HCT116 (cell line): ENCODE data around the gene EDN1. TPM values are rescaled to one million over a fixed set of nuclear protein-coding genes. Genes with fewer than 3 reads are reported as not detected.

ENCODE experiments used
- ATAC-seq: fragments of 200-7000 bp; cut with Tn5 transposase; 2 replicates; pipeline ENCODE4 v1.9.1; 2020; ENCODE audit warnings: mild to moderate bottlenecking, moderate library complexity
- BruUV-seq: library from RNA; stranded (reverse); fragments of 400-500 nt; replicated peaks from 2 replicates; lab custom pipeline; 2021; lab: Mats Ljungman, UMichigan
- CTCF ChIA-PET: fragments of 300-600 bp; sonication (Branson Sonifier 250); formaldehyde crosslinking; loops from one replicate; lab custom pipeline; 2021; ENCODE audit warnings: antibody characterized with exemption; lab: Charles Lee
- POLR2A ChIA-PET: fragments of 300-600, 350-600 bp; sonication (Branson Sonifier 250); formaldehyde crosslinking; loops from one replicate; lab custom pipeline; 2021; ENCODE audit warnings: antibody characterized with exemption; lab: Charles Lee
- RAD21 ChIA-PET, 2 experiments: fragments of 300-600 bp; sonication (Branson Sonifier 250); formaldehyde crosslinking; loops; one replicate each; lab custom pipeline; 2023; ENCODE audit warnings: low total read pairs in 2 of 2; ENCODE audit not compliant: uncharacterized antibody in 2 of 2, unreplicated experiment in 2 of 2, low non-redundant PET in 1 of 2; lab: Charles Lee
- DNase-seq: peaks from one replicate; pipeline ENCODE4 v3.0.0-alpha.2; 2010; ENCODE audit warnings: low read depth, low spot score
- H2AFZ ChIP-seq: fragments of 200-600 bp; shearing (Covaris generic), sonication (generic); 2 replicates; pipeline ENCODE4 v1.6.1; 2017; ENCODE audit warnings: low read depth, mixed run types, mixed read lengths, antibody characterized with exemption, low read length; ENCODE audit not compliant: poor library complexity, severe bottlenecking
- H3K27ac ChIP-seq: 2 replicates; pipeline ENCODE4 v1.5.1; 2012; ENCODE audit warnings: low read depth, low read length
- H3K27me3 ChIP-seq: fragments of 200-600 bp; sonication (generic); 2 replicates; pipeline ENCODE4 v1.6.1; 2016; ENCODE audit warnings: mixed run types, low read length, mixed read lengths; ENCODE audit not compliant: insufficient read depth
- H3K36me3 ChIP-seq, 2 experiments: fragments of 200-500 bp in 1 of 2; fragments of 200-600 bp in 1 of 2; sonication (Bioruptor generic) in 1 of 2; sonication (generic) in 1 of 2; 2 replicates each; pipeline versions ENCODE4 v1.5.1 to v1.6.1; 2014 to 2016; ENCODE audit warnings: low read length in 2 of 2, inconsistent platforms in 1 of 2, mixed read lengths in 1 of 2, mixed run types in 1 of 2; ENCODE audit not compliant: insufficient read depth in 2 of 2, control insufficient read depth in 1 of 2
- H3K4me1 ChIP-seq, 2 experiments: fragments of 200-600 bp in 1 of 2; sonication (generic) in 1 of 2; 2 replicates each; pipeline versions ENCODE4 v1.5.1 to v1.6.1; 2012 to 2017; ENCODE audit warnings: low read length in 2 of 2, inconsistent platforms in 1 of 2, mild to moderate bottlenecking in 1 of 2, mixed read lengths in 1 of 2, mixed run types in 1 of 2, moderate library complexity in 1 of 2; ENCODE audit not compliant: insufficient read depth in 2 of 2, control insufficient read depth in 1 of 2
- H3K4me2 ChIP-seq: fragments of 200-600 bp; sonication (generic); 2 replicates; pipeline ENCODE4 v1.6.1; 2017; ENCODE audit warnings: mixed run types, low read length, mixed read lengths
- H3K4me3 ChIP-seq, 2 experiments: fragments of 200-600 bp in 1 of 2; sonication (generic) in 1 of 2; replicated peaks in 1 of 2; 2 replicates each; pipeline ENCODE4 v1.5.1; 2011 to 2016; ENCODE audit warnings: low read length in 2 of 2, control low read depth in 1 of 2, low read depth in 1 of 2, mild to moderate bottlenecking in 1 of 2, mixed read lengths in 1 of 2, mixed run types in 1 of 2
- H3K79me2 ChIP-seq: fragments of 200-600 bp; sonication (generic); 2 replicates; pipeline ENCODE4 v1.6.1; 2017; ENCODE audit warnings: mild to moderate bottlenecking, mixed run types, low read length, moderate library complexity, mixed read lengths; ENCODE audit not compliant: insufficient read depth
- H3K9ac ChIP-seq: fragments of 200-600 bp; sonication (generic); 2 replicates; pipeline ENCODE4 v1.6.1; 2016; ENCODE audit warnings: low read length, mixed read lengths
- H3K9me2 ChIP-seq: fragments of 200-600 bp; sonication (generic), shearing (Covaris generic); 2 replicates; pipeline ENCODE4 v1.6.1; 2017; ENCODE audit warnings: mixed run types, mild to moderate bottlenecking, moderate library complexity; ENCODE audit not compliant: insufficient read depth
- H3K9me3 ChIP-seq, 2 experiments: fragments of 200-500 bp in 1 of 2; fragments of 200-600 bp in 1 of 2; sonication (Bioruptor generic) in 1 of 2; sonication (generic) in 1 of 2; 2 replicates each; pipeline ENCODE4 v1.6.1; 2014 to 2017; ENCODE audit warnings: low read length in 2 of 2, mixed read lengths in 2 of 2, inconsistent platforms in 1 of 2, low read depth in 1 of 2, mild to moderate bottlenecking in 1 of 2, mixed run types in 1 of 2, moderate library complexity in 1 of 2; ENCODE audit not compliant: control insufficient read depth in 1 of 2, insufficient read depth in 1 of 2
- H4K20me1 ChIP-seq: fragments of 200-600 bp; sonication (generic), shearing (Covaris generic); 2 replicates; pipeline ENCODE4 v1.6.1; 2017; ENCODE audit warnings: mixed run types, mild to moderate bottlenecking, moderate library complexity; ENCODE audit not compliant: insufficient read depth
- ATF3 ChIP-seq: IDR thresholded peaks from 2 replicates; pipeline ENCODE4 v1.6.1; 2012
- CBX3 ChIP-seq: IDR thresholded peaks from 2 replicates; pipeline ENCODE4 v1.6.1; 2012; ENCODE audit warnings: low read depth
- CEBPB ChIP-seq: IDR thresholded peaks from 2 replicates; pipeline ENCODE4 v1.6.1; 2012; ENCODE audit warnings: low read depth
- EGR1 ChIP-seq: IDR thresholded peaks from 2 replicates; pipeline ENCODE4 v1.6.1; 2012; ENCODE audit warnings: low read depth
- ELF1 ChIP-seq: IDR thresholded peaks from 2 replicates; pipeline ENCODE4 v1.6.1; 2012; ENCODE audit warnings: low read depth, borderline replicate concordance
- EZH2 ChIP-seq: fragments of 200-600 bp; sonication (generic); IDR thresholded peaks from 2 replicates; pipeline ENCODE4 v1.6.1; 2017; ENCODE audit warnings: antibody characterized with exemption, mixed run types
- EZH2phosphoT487 ChIP-seq: fragments of 200-600 bp; IDR thresholded peaks from 2 replicates; pipeline ENCODE4 v1.6.1; 2018; ENCODE audit warnings: antibody characterized with exemption, borderline replicate concordance
- FOSL1 ChIP-seq: IDR thresholded peaks from 2 replicates; pipeline ENCODE4 v1.6.1; 2012; ENCODE audit warnings: low read depth
- JUND ChIP-seq: IDR thresholded peaks from 2 replicates; pipeline ENCODE4 v1.6.1; 2012
- POLR2AphosphoS5 ChIP-seq: IDR thresholded peaks from 2 replicates; pipeline ENCODE4 v1.6.1; 2011; ENCODE audit warnings: mild to moderate bottlenecking, low read depth, low read length, moderate library complexity
- REST ChIP-seq: IDR thresholded peaks from 2 replicates; pipeline ENCODE4 v1.6.1; 2012; ENCODE audit warnings: low read depth
- SIN3A ChIP-seq: IDR thresholded peaks from 2 replicates; pipeline ENCODE4 v1.6.1; 2012; ENCODE audit warnings: low read depth
- SRF ChIP-seq: IDR thresholded peaks from 2 replicates; pipeline ENCODE4 v1.6.1; 2012; ENCODE audit warnings: low read depth
- TCF7L2 ChIP-seq: IDR thresholded peaks from 2 replicates; pipeline ENCODE4 v1.7.0; 2011; ENCODE audit warnings: borderline replicate concordance, inconsistent platforms; ENCODE audit not compliant: insufficient read depth, insufficient read length; ENCODE audit errors: extremely low read depth
- ZBTB33 ChIP-seq: IDR thresholded peaks from 2 replicates; pipeline ENCODE4 v1.6.1; 2011; ENCODE audit warnings: mild to moderate bottlenecking, low read length, moderate library complexity; ENCODE audit not compliant: insufficient replicate concordance; ENCODE audit errors: extremely low read depth
- ZNF274 ChIP-seq: fragments of 200-500 bp; sonication (Bioruptor generic); IDR thresholded peaks from 2 replicates; pipeline ENCODE4 v1.6.1; 2014; ENCODE audit warnings: mild to moderate bottlenecking, low read depth, low read length, inconsistent platforms
- intact Hi-C: fragments of 100-400 bp; cut with micrococcal nuclease; formaldehyde crosslinking; loops from 2 replicates; pipeline ENCODE4 v1.10.0; 2022
- total RNA-seq: library from RNA; stranded (reverse); gene quantifications from one replicate; pipeline ENCODE4 v1.2.1, GENCODE V29; 2021; ENCODE audit not compliant: unreplicated experiment
- TF ChIP-seq, protein P1 (sequence below): IDR thresholded peaks from 2 replicates; pipeline ENCODE4 v1.6.1; 2012
- TF ChIP-seq, protein P2 (sequence below), 3 experiments: fragments of 200-600 bp in 1 of 3; sonication (generic) in 1 of 3; IDR thresholded peaks in 2 of 3; conservative IDR thresholded peaks in 1 of 3; 2 replicates each; pipeline ENCODE4 v1.5.1; 2012 to 2017; ENCODE audit warnings: low read depth in 2 of 3, low read length in 2 of 3, antibody characterized with exemption in 1 of 3, borderline replicate concordance in 1 of 3, control low read depth in 1 of 3, mild to moderate bottlenecking in 1 of 3, mixed read lengths in 1 of 3, mixed run types in 1 of 3, moderate library complexity in 1 of 3; ENCODE audit not compliant: insufficient read depth in 1 of 3

EDN1 gene
- total RNA-seq, 1 experiment from 2014 or later, result 0.22 TPM

- no peaks in the 10 kb centered on the region for H3K9me3 ChIP-seq
- no peak overlapping the region for H3K4me3 ChIP-seq
- ChIA-PET RAD21 (no interaction called here), POLR2A (no interaction called here), CTCF (no interaction called here)
- no peak for ATAC-seq
- no peaks in the 10 kb centered on the region for H3K79me2 ChIP-seq
- no peaks in the 10 kb centered on the region for H3K9me2 ChIP-seq
- H3K4me2 ChIP-seq, result no peak overlapping the region
- no peak overlapping the region for H3K9ac ChIP-seq
- no peak for DNase-seq
- H3K27ac ChIP-seq, result no peak overlapping the region
- H2AFZ ChIP-seq, result no peak overlapping the region
- H3K27me3 ChIP-seq, result no peaks in the 10 kb centered on the region
- no TSS peak for BruUV-seq
- H4K20me1 ChIP-seq, result no peaks in the 10 kb centered on the region
- H3K4me1 ChIP-seq, result peaks cover 0 to 12% of the 10 kb centered on the region in 2 experiments; a peak in 1 of 4 replicates
- no peak for TF ChIP-seq EGR1
- TF ChIP-seq ELF1, result no peak
- TF ChIP-seq SIN3A, result no peak
- TF ChIP-seq, protein P1, sequence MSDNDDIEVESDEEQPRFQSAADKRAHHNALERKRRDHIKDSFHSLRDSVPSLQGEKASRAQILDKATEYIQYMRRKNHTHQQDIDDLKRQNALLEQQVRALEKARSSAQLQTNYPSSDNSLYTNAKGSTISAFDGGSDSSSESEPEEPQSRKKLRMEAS, result no peak
- no peak for TF ChIP-seq JUND
- TF ChIP-seq ATF3, result no peak
- no peak for TF ChIP-seq FOSL1
- TF ChIP-seq EZH2, result no peak
- TF ChIP-seq ZNF274, result no peak
- TF ChIP-seq, protein P2, sequence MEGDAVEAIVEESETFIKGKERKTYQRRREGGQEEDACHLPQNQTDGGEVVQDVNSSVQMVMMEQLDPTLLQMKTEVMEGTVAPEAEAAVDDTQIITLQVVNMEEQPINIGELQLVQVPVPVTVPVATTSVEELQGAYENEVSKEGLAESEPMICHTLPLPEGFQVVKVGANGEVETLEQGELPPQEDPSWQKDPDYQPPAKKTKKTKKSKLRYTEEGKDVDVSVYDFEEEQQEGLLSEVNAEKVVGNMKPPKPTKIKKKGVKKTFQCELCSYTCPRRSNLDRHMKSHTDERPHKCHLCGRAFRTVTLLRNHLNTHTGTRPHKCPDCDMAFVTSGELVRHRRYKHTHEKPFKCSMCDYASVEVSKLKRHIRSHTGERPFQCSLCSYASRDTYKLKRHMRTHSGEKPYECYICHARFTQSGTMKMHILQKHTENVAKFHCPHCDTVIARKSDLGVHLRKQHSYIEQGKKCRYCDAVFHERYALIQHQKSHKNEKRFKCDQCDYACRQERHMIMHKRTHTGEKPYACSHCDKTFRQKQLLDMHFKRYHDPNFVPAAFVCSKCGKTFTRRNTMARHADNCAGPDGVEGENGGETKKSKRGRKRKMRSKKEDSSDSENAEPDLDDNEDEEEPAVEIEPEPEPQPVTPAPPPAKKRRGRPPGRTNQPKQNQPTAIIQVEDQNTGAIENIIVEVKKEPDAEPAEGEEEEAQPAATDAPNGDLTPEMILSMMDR (IDR thresholded peaks at IDR 0.05 in 2 of 3, conservative IDR thresholded peaks at IDR 0.05 in 1 of 3; ENCODE audit: borderline replicate concordance in 1 of 3, insufficient read depth in 1 of 3, low read depth in 2 of 3, low read length in 2 of 3), result no peak
- TF ChIP-seq POLR2AphosphoS5, result no peak
- no peak for TF ChIP-seq CEBPB
- TF ChIP-seq TCF7L2, result no peak
- TF ChIP-seq EZH2phosphoT487, result no peak
- TF ChIP-seq SRF, result no peak
- no peak for TF ChIP-seq ZBTB33
- no peak for TF ChIP-seq REST
- no peak for TF ChIP-seq CBX3
- no peaks in the 10 kb centered on the region for H3K36me3 ChIP-seq
- intact Hi-C loops, result no loop called here
Observed at GRCh38 chr6:12339808-12340487, 49.8 kb downstream of the EDN1 start.
